ENCODE data around the gene SLMAP. TPM values are rescaled to one million over a fixed set of nuclear protein-coding genes. Genes with fewer than 3 reads are reported as not detected.

The SLMAP gene
- total and polyA plus RNA-seq, 7 donors = 31.2 to 180 (median 106) TPM

- DNase-seq = no peak
- Histone ChIP-seq H3K9me3 (no peaks in the 10 kb centered on the region), H3K4me1 (peaks cover 3% of the 10 kb centered on the region), H3K27me3 (ENCODE audit: insufficient read depth in 3 of 3, low read length in 2 of 3) (no peaks in the 10 kb centered on the region), H3K36me3 (ENCODE audit: insufficient read depth in 1 of 2, low read depth in 1 of 2) (peaks cover 0 to 88% of the 10 kb centered on the region in 2 donors), H3K27ac (no peak overlapping the region), H3K4me3 (no peak overlapping the region)
- ATAC-seq = no peak
- 85 to 92% (median 87%) methylated on average over 3 of the region's 3 CpGs for WGBS, 3 donors
- intact Hi-C loops (cut with DNase I) = no loop called here
- TF ChIP-seq CTCF (IDR thresholded peaks at IDR 0.05) = no peak
These were observed 171.8 kb downstream of the SLMAP start for GRCh38 chr3:57927916-57928315.

GRCh38 chr3:57928511-57928910, 172.4 kb downstream of the SLMAP start:
- peaks cover 0 to 82% of the 10 kb centered on the region in 2 donors for H3K36me3 ChIP-seq (ENCODE audit: insufficient read depth in 1 of 2, low read depth in 1 of 2)
- no peak overlapping the region for H3K4me3 ChIP-seq
- DNase-seq = no peak
- ATAC-seq = no peak
- no peak overlapping the region for H3K27ac ChIP-seq
- WGBS, 3 donors = 67 to 77% (median 75%) methylated on average over 2 of the region's 2 CpGs
- no peaks in the 10 kb centered on the region for H3K27me3 ChIP-seq (ENCODE audit: insufficient read depth in 3 of 3, low read length in 2 of 3)
- no peaks in the 10 kb centered on the region for H3K9me3 ChIP-seq
- intact Hi-C loops (cut with DNase I) = no loop called here
- H3K4me1 ChIP-seq = peaks cover 3% of the 10 kb centered on the region
- TF ChIP-seq CTCF (IDR thresholded peaks at IDR 0.05) = no peak

- no peak for TF ChIP-seq CTCF (IDR thresholded peaks at IDR 0.05)
- intact Hi-C loops (cut with DNase I) = no loop called here
- no peak overlapping the region for H3K4me3 ChIP-seq
- ATAC-seq = no peak
- no peak overlapping the region for H3K27ac ChIP-seq
- no peaks in the 10 kb centered on the region for H3K9me3 ChIP-seq
- no peaks in the 10 kb centered on the region for H3K27me3 ChIP-seq (ENCODE audit: insufficient read depth in 3 of 3, low read length in 2 of 3)
- peaks cover 0 to 79% of the 10 kb centered on the region in 2 donors for H3K36me3 ChIP-seq (ENCODE audit: insufficient read depth in 1 of 2, low read depth in 1 of 2)
- 87 to 92% (median 91%) methylated on average over 2 of the region's 2 CpGs for WGBS, 3 donors
- no peak for DNase-seq
- H3K4me1 ChIP-seq = peaks cover 7% of the 10 kb centered on the region
These were observed 173.9 kb downstream of the SLMAP start for GRCh38 chr3:57929988-57930387.

- 43 to 64% (median 58%) methylated on average over 2 of the region's 2 CpGs for WGBS, 3 donors
These were observed 177.5 kb downstream of the SLMAP start for GRCh38 chr3:57933602-57934001.

More at GRCh38 chr3:57933602-57934001, 177.5 kb downstream of the SLMAP start:
- no peak for TF ChIP-seq CTCF (IDR thresholded peaks at IDR 0.05)
- intact Hi-C loops (cut with DNase I) = no loop called here
- Histone ChIP-seq H3K4me3 (no peak overlapping the region), H3K9me3 (no peaks in the 10 kb centered on the region), H3K27me3 (ENCODE audit: insufficient read depth in 3 of 3, low read length in 2 of 3) (no peaks in the 10 kb centered on the region), H3K4me1 (peaks cover 4% of the 10 kb centered on the region), H3K36me3 (ENCODE audit: insufficient read depth in 1 of 2, low read depth in 1 of 2) (peaks cover 0 to 45% of the 10 kb centered on the region in 2 donors), H3K27ac (no peak overlapping the region)
- no peak for ATAC-seq
- DNase-seq = no peak

Measured in psoas muscle (tissue), 8 donors.